Ishikawa (cell line): Measurements from ENCODE around the gene HSD11B2.

Experiments used
- CEBPB ChIP-seq: IDR thresholded peaks from 2 replicates; pipeline ENCODE4 v1.6.1; 2012
- CREB1 ChIP-seq: IDR thresholded peaks from 2 replicates; pipeline ENCODE4 v1.6.1; 2012; ENCODE audit warnings: low read depth
- EGR1 ChIP-seq: IDR thresholded peaks from 2 replicates; pipeline ENCODE4 v1.6.1; 2012
- EP300 ChIP-seq: IDR thresholded peaks from 2 replicates; pipeline ENCODE4 v1.6.1; 2012; ENCODE audit warnings: borderline replicate concordance
- FOXM1 ChIP-seq: IDR thresholded peaks from 2 replicates; pipeline ENCODE4 v1.6.1; 2012; ENCODE audit warnings: low read depth, borderline replicate concordance
- MAX ChIP-seq: IDR thresholded peaks from 2 replicates; pipeline ENCODE4 v1.6.1; 2012
- NFIC ChIP-seq: IDR thresholded peaks from 2 replicates; pipeline ENCODE4 v1.6.1; 2012
- RAD21 ChIP-seq: IDR thresholded peaks from 2 replicates; pipeline ENCODE4 v1.6.1; 2012; ENCODE audit warnings: low read depth
- REST ChIP-seq: IDR thresholded peaks from 2 replicates; pipeline ENCODE4 v1.6.1; 2012; ENCODE audit warnings: low read depth, mild to moderate bottlenecking
- TAF1 ChIP-seq: IDR thresholded peaks from 2 replicates; pipeline ENCODE4 v1.6.1; 2012; ENCODE audit warnings: low read depth, mild to moderate bottlenecking
- TCF12 ChIP-seq: IDR thresholded peaks from 2 replicates; pipeline ENCODE4 v1.6.1; 2012; ENCODE audit warnings: low read depth
- TEAD4 ChIP-seq: IDR thresholded peaks from 2 replicates; pipeline ENCODE4 v1.6.1; 2012
- USF1 ChIP-seq: IDR thresholded peaks from 2 replicates; pipeline ENCODE4 v1.6.1; 2012
- YY1 ChIP-seq: IDR thresholded peaks from 2 replicates; pipeline ENCODE4 v1.6.1; 2012; ENCODE audit warnings: low read depth
- ZBTB7A ChIP-seq: IDR thresholded peaks from 2 replicates; pipeline ENCODE4 v1.6.1; 2012; ENCODE audit warnings: low read depth

Gene HSD11B2

GRCh38 chr16:67459861-67460150, 28.9 kb downstream of the HSD11B2 start:
- TF ChIP-seq FOXM1 (no peak), RAD21 (no peak)

- TF ChIP-seq EP300 (no peak), USF1 (no peak), RAD21 (no peak), TEAD4 (no peak), CEBPB (no peak), REST (no peak), CREB1 (no peak), YY1 (no peak), ZBTB7A (no peak), EGR1 (no peak), TAF1 (no peak), NFIC (no peak), TCF12 (no peak)
These were observed 29.2 kb downstream of the HSD11B2 start for GRCh38 chr16:67460168-67460567.

GRCh38 chr16:67460961-67461360, 30.0 kb downstream of the HSD11B2 start:
- no peak for TF ChIP-seq CEBPB
- no peak for TF ChIP-seq FOXM1
- TF ChIP-seq USF1, result no peak
- no peak for TF ChIP-seq ZBTB7A
- no peak for TF ChIP-seq CREB1
- no peak for TF ChIP-seq NFIC
- no peak for TF ChIP-seq EGR1

- TF ChIP-seq RAD21, result no peak
- TF ChIP-seq TCF12, result no peak
- no peak for TF ChIP-seq MAX
- no peak for TF ChIP-seq ZBTB7A
- no peak for TF ChIP-seq EP300
- TF ChIP-seq TEAD4, result no peak
- TF ChIP-seq FOXM1, result no peak
- no peak for TF ChIP-seq USF1
- TF ChIP-seq CEBPB, result no peak
- TF ChIP-seq TAF1, result no peak
- no peak for TF ChIP-seq EGR1
- TF ChIP-seq NFIC, result no peak
- TF ChIP-seq YY1, result no peak
- TF ChIP-seq CREB1, result no peak
- no peak for TF ChIP-seq REST
These were observed 30.8 kb downstream of the HSD11B2 start for GRCh38 chr16:67461600-67462278.

- TF ChIP-seq RAD21, result no peak
These were observed 31.3 kb downstream of the HSD11B2 start for GRCh38 chr16:67462279-67462655.

GRCh38 chr16:67463059-67463458, 32.1 kb downstream of the HSD11B2 start:
- TF ChIP-seq EGR1 (no peak), EP300 (no peak), ZBTB7A (no peak), NFIC (no peak), REST (no peak), RAD21 (no peak), TCF12 (no peak), MAX (no peak), YY1 (no peak), CEBPB (no peak), TEAD4 (no peak), TAF1 (no peak), USF1 (no peak), CREB1 (no peak), FOXM1 (no peak)
